Right lobe of liver (tissue), 6 donors: ENCODE measurements around the gene CD4. TPM values are rescaled to one million over a fixed set of nuclear protein-coding genes. Genes with fewer than 3 reads are reported as not detected.

Experiments used
- ATAC-seq, 4 donors: fragments of 200-7000 bp; cut with Tn5 transposase; one replicate each; pipeline ENCODE4 v1.9.1; 2020; ENCODE audit warnings: mild to moderate bottlenecking in 4 of 4, moderate library complexity in 4 of 4
- DNase-seq, 3 donors: peaks; one replicate each; pipeline ENCODE4 v3.0.0-alpha.2; 2020
- H3K27ac ChIP-seq, 3 donors: fragments of 200-600 bp; one replicate each; pipeline ENCODE4 v1.8.0; 2022
- H3K27me3 ChIP-seq, 2 donors: fragments of 200-600 bp; one replicate each; pipeline ENCODE4 v1.8.0; 2022
- H3K36me3 ChIP-seq, 4 donors: fragments of 200-600 bp; sonication (generic) in 1 of 4; one replicate each; pipeline versions ENCODE4 v1.5.1 to v1.8.0; 2017 to 2022; ENCODE audit warnings: control low read depth in 1 of 4
- H3K4me1 ChIP-seq, 4 donors: fragments of 200-600 bp; sonication (generic) in 1 of 4; one replicate each; pipeline versions ENCODE4 v1.5.1 to v1.8.0; 2017 to 2022; ENCODE audit warnings: control low read depth in 1 of 4
- H3K4me3 ChIP-seq, 3 donors: fragments of 200-600 bp; one replicate each; pipeline ENCODE4 v1.8.0; 2022
- H3K9me3 ChIP-seq, 4 donors: fragments of 200-600 bp; sonication (generic) in 1 of 4; one replicate each; pipeline versions ENCODE4 v1.5.1 to v1.8.0; 2017 to 2022; ENCODE audit warnings: control low read depth in 1 of 4
- CTCF ChIP-seq, 4 donors: fragments of 200-600 bp in 3 of 4; fragments of 450-650 bp in 1 of 4; IDR thresholded peaks; one replicate each; pipeline versions ENCODE4 v1.5.1 to v1.8.0; 2016 to 2022; ENCODE audit warnings: antibody characterized with exemption in 4 of 4, mild to moderate bottlenecking in 2 of 4
- POLR2A ChIP-seq: fragments of 450-650 bp; IDR thresholded peaks from one replicate; pipeline ENCODE4 v1.6.1; 2017; ENCODE audit warnings: antibody characterized with exemption, mild to moderate bottlenecking
- WGBS: methylation state at CpG from one replicate; pipeline ENCODE4 v1.1.6; 2018; ENCODE audit warnings: low coverage, low lambda C conversion rate; ENCODE audit not compliant: insufficient coverage; ENCODE audit errors: missing lambda C conversion rate; 5-methylcytosine and 5-hydroxymethylcytosine counted together
- intact Hi-C, 2 donors: fragments of 100-400 bp; cut with DNase I; formaldehyde crosslinking; loops; one replicate each; pipeline versions ENCODE4 v1.11.2 to v1.14.1; 2022
- total RNA-seq, 6 experiments: library from RNA; depleted of rRNA in 2 of 6; stranded (reverse); fragments of >200 nt in 2 of 6; fragmentation: NEBNext Ultra II Directional in 3 of 6; extraction: Animal tissue kit (Norgen Biotek cat#: 25700) in 3 of 6; gene quantifications; one replicate each; pipeline versions ENCODE4 v1.1.0 to v1.2.4, GENCODE V29; 2016 to 2023
- donor health status: DM: no; HTN: yes; CAD: no.
- donor health status: DM: no; HTN: no; CAD: no.
- donor health status: DM: no; HTN: no; CAD: no.
- donor health status: DM: no; HTN: yes; CAD: no.
- donor health status: DM: no; HTN: yes; CAD: no.

The CD4 gene
- total RNA-seq, 6 experiments from 2014 or later: 10.0 to 41.6 (median 28.1) TPM

GRCh38 chr12:6778574-6779550 is 10.5 kb upstream of the CD4 start:
- no peaks in the 10 kb centered on the region for H3K27me3 ChIP-seq
- peaks cover 0 to 62% (median 27%) of the 10 kb centered on the region in 4 donors for H3K4me1 ChIP-seq
- TF ChIP-seq POLR2A (no peak), CTCF (IDR thresholded peaks at IDR 0.05) (peak; percentile 95 to 99 (median 96))
- H3K4me3 ChIP-seq: peak overlapping the region; percentile 23 to 41 (median 30)
- WGBS: 3% methylated on average over 33 of the region's 35 CpGs
- H3K36me3 ChIP-seq: no peaks in the 10 kb centered on the region
- intact Hi-C loops: no loop called here
- peak; percentile 93 to 96 (median 95) for DNase-seq
- H3K27ac ChIP-seq: peak overlapping the region; percentile 52 to 75 (median 62)
- no peaks in the 10 kb centered on the region for H3K9me3 ChIP-seq
- ATAC-seq: peak; percentile 88 to 94 (median 90)

- intact Hi-C loops: no loop called here
- H3K9me3 ChIP-seq: no peaks in the 10 kb centered on the region
- peaks cover 0 to 52% (median 26%) of the 10 kb centered on the region in 4 donors for H3K4me1 ChIP-seq
- H3K36me3 ChIP-seq: no peaks in the 10 kb centered on the region
- peak; percentile 85 to 91 (median 88) for DNase-seq
- H3K27me3 ChIP-seq: no peaks in the 10 kb centered on the region
- peak; percentile 62 to 79 (median 72) for ATAC-seq
- H3K4me3 ChIP-seq: no peak overlapping the region
- H3K27ac ChIP-seq: peak overlapping the region; percentile 52 to 75 (median 62)
- WGBS: 26% methylated on average over 4 of the region's 6 CpGs
- no peak for TF ChIP-seq POLR2A
- no peak for TF ChIP-seq CTCF (IDR thresholded peaks at IDR 0.05)
These were observed 9.5 kb upstream of the CD4 start for GRCh38 chr12:6779708-6780432.

GRCh38 chr12:6780573-6780972 is 8.8 kb upstream of the CD4 start:
- intact Hi-C loops: no loop called here
- Histone ChIP-seq H3K27me3 (no peaks in the 10 kb centered on the region), H3K9me3 (no peaks in the 10 kb centered on the region), H3K36me3 (no peaks in the 10 kb centered on the region), H3K4me1 (peaks cover 0 to 45% (median 21%) of the 10 kb centered on the region in 4 donors), H3K4me3 (no peak overlapping the region), H3K27ac (peak overlapping the region in 2 of 3 donors; percentile 52 to 62)
- DNase-seq: no peak
- no peak for ATAC-seq
- WGBS: 65% methylated on average over 4 of the region's 6 CpGs
- no peak for TF ChIP-seq POLR2A
- TF ChIP-seq CTCF (IDR thresholded peaks at IDR 0.05): no peak

- no peak for DNase-seq
- no peak for TF ChIP-seq CTCF (IDR thresholded peaks at IDR 0.05)
- TF ChIP-seq POLR2A: no peak
These were observed 7.2 kb upstream of the CD4 start for GRCh38 chr12:6782119-6782518.

More at GRCh38 chr12:6782119-6782518, 7.2 kb upstream of the CD4 start:
- Histone ChIP-seq H3K9me3 (no peaks in the 10 kb centered on the region), H3K27me3 (no peaks in the 10 kb centered on the region), H3K4me3 (no peak overlapping the region), H3K4me1 (peaks cover 0 to 29% (median 14%) of the 10 kb centered on the region in 4 donors), H3K27ac (no peak overlapping the region), H3K36me3 (no peaks in the 10 kb centered on the region)
- ATAC-seq: no peak
- intact Hi-C loops: no loop called here
- WGBS: 82% methylated on average over 4 of the region's 6 CpGs
